Stimulated activated CD4-positive, alpha-beta T cell treated with anti-CD3 and anti-CD28 coated beads, Interleukin-15, amount 100 ng/mL, for 48 hours (primary cell): Measurements from ENCODE around the gene SMARCA4.
"Not testable (repeated sequence)": the region's sequence is repeated elsewhere in the genome, so short reads cannot be mapped to it uniquely, and the experiment has no call there.

Source experiments
- DNase-seq, 2 donors: peaks; one replicate each; pipeline ENCODE4 v3.0.0-alpha.2; 2020; ENCODE audit warnings: low read depth in 2 of 2

The SMARCA4 gene

DNA sequence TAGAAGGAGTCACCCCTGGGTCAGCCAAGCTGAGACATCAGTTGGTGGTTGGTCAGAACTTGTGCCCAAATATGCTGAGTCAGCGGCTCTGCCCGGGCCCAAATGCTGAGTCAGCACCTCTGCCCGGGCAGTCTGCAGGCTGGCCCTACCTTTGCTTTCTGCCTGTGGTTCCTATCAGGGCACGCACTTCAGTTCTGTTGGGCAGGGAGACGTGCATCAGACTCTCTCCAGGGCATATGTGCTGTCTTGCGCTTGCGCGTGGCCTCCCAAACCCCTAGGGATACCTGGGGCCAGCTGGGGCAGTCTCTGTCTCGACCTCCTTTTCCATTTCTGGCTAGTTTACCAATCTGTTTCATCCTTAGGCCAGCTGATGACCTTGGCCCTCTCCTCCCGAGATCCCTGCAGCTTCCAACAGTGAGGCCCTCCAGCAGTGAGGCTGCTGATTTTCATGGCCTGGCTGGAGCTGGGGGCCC, 104.0 kb downstream of the SMARCA4 start:
- no peak for DNase-seq

DNA sequence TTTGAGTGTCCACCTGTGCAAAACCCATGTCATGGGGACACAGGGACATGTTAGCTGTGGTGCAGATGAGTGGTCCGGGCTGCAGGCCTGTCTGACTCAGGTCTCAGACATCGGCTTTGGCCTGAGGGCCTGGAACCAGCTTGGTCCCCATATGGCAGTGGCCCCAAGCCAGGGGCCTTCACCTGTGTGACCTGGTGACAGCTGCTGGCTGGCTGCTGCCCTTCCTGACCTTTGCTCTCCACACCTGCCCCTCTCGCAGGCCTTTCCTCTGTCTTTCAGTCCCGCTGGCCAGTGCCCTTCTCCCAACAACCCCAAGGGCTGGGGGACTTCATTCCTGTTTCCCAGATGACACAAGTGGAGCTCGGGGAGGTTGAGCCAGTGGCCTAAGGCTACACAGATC, 105.5 kb downstream of the SMARCA4 start:
- DNase-seq = no peak

DNA sequence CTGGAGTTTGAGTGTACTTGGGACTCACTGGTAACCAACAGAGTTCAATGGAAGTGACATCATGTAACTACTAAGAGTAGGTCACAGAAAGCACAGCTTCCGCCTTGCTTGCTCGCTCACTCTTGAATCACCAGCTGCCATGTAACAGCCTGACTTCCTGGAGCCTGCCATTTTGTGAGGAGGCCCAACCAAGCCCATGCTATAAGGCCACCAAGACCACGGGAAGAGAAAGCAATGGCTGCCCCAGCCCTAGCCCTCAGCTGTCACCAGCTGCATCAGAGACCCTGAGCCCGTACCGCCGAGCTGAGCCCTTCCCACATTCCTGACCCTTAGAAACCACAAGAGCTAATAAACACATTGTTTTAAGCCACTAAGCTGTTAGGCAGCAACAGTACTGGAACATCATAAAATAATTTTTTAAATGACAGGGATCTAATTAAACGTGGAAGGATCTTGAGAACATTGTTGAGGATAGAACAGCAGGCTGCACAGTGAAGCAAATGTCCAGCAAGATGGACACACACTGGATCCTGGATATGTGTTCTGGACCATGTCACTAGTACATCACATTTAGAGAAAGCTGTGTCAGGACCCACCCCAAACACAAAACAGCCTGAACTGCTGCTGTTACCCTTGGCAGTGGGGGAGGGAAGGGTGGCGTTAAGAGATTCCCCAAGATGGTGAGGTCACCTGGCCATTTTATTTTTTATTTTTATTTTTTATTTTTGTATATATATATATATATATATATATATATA, 106.7 kb downstream of the SMARCA4 start:
- DNase-seq = no peak

DNA sequence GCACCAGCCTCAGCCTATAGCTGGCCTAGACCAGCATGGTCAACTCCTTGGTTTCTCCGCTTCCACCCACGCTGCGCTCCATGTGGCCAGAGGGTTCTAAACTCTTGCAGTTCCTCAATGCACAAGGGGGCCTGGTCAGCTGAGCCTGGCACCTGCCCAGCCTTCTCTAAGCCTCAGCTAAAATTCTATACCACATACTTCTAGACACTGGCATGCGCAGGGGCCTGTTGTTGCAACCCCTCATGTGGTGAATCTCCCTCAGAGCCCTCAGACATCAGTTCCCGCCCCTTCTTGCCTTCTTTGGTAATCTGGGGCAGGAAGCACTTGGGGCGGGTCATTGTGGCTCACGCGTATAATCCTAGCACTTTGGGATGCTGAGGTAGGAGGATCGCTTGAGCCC, 108.7 kb downstream of the SMARCA4 start:
- no peak for DNase-seq

DNA sequence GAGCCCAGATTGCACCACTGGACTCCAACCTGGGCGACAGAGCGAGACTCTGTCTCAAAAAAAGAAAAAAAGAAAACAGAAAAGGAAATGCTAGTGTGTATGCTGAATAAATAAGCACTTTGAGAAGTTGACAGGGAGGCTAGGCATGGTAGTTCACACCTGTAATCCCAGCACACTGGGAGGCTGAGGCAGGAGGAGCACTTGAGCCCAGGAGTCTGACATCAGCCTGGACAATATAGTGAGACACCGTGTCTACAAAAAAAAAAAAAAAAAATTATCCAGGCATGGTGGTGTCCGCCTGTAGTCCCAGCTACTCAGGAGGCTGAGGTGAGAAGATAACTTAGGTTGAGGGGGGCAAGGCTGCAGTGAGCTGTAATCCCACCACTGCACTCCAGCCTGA, 109.3 kb downstream of the SMARCA4 start:
- DNase-seq = no peak

DNA sequence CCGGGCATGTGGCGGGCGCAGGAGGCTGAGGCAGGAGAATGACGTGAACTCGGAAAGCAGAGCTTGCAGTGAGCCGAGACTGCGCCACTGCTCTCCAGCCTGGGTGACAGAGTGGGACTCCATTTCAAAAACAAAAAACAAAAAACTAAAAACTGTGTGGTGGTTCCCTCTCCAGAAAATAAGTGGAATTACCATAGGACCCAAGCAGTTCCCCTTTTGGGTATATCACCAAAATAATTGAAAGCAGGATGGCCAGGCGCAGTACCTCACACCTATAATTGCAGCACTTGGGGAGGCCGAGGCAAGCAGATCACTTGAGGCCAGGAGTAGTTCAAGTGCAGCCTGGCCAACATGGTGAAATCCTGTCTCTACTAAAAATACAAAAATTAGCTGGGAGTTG, 112.7 kb downstream of the SMARCA4 start:
- DNase-seq = no peak

DNA sequence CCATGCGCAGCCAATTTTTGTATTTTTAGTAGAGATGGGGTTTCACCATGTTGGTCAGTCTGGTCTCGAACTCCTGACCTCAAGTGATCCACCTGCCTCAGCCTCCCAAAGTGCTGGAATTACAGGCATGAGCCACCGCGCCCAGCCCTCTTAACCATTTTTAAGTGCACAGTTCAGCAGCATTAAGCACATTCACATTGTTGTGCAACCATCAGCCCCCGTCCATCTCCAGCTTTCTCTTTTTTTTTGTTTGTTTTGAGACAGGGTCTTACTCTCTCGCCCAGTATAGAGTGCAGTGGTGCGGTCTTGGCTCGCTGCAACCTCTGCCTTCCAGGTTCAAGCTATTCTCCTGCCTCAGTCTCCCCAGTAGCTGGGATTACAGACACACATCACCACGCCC, 116.0 kb downstream of the SMARCA4 start:
- DNase-seq = not testable (repeated sequence)

DNA sequence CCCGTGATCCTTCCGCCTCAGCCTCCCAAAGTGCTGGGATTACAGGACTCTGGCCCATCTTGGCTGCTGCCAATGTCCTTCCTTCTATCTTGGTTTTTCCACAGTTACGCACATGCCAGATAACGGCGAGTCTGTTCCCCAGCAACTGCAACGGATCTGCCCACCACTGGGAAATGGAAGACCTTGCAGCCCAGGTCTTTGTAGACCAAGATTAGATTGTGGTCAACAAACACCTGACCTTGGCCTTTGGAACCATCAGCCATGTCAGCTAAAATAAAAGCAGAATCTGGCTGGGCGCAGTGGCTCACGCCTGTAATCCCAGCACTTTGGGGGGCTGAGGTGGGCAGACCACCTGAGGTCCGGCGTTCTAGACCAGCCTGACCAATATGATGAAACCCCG, 118.1 kb downstream of the SMARCA4 start:
- DNase-seq = no peak

DNA sequence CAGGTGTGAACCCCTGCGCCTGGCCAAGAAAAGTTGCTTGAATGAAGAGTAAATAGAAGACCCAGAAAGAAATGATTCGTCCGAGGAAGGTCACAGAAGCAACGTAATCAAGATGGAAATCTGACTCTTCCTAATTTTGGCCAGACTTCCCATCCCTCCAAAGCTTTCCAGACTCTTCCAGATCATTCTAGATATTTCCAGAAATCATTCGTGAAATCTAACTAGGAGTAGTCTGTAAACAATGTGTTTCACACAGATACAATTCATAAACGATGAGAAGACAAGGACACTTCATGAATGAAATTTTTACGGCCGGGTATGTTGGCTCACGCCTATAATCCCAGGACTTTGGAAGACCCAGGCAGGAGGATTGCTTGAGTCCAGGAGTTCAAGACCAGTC, 119.2 kb downstream of the SMARCA4 start:
- DNase-seq = no peak

DNA sequence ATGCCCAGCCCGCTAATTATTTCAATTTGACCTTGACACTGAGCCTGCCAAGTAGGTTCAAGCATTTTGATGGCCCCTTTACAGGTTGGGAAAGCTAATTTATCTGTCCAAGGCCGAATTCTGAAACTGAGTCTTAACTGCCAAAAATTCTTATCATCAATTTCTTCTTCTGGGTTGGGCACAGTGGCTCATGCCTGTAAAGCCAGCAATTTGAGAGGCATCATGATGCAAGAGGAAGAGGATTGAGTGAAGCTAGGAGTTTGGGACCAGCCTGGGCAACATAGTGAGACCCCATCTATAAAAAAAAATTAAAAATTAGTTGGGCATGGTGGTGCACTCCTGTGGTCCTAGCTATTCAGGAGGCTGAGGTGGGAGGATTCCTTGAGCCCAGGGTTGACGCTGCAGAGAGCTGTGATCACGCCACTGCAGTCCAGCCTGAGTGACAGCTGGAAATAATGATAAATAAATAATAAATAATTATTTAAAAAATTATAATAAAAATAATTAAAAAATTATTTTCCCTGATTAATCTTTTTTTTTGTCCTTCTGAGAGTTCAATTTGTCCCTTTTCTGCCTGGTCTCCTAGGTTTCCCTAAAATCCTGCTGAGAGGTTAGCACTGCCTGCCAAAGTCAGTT, 127.2 kb downstream of the SMARCA4 start:
- no peak for DNase-seq

DNA sequence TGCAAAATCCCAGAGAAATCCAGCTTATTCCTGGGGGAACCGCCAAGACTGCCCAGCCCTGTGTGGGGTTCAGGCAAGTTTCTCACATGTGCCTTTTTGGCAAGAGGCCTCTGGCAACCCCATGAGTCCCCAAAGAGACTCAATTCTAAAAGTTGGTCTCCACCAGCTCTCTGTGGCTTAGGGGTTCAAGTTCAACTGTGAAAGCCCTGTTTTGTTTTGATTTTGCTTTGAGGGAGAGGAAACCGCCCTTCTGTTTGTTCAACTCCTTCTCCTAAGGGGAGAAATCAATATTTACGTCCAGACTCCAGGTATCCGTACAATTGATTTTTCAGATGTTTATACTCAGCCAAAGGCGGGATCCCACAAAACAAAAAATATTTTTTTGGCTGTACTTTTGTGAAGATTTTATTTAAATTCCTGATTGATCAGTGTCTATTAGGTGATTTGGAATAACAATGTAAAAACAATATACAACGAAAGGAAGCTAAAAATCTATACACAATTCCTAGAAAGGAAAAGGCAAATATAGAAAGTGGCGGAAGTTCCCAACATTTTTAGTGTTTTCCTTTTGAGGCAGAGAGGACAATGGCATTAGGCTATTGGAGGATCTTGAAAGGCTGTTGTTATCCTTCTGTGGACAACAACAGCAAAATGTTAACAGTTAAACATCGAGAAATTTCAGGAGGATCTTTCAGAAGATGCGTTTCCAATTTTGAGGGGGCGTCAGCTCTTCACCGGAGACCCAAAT, 127.8 kb downstream of the SMARCA4 start:
- no peak for DNase-seq

DNA sequence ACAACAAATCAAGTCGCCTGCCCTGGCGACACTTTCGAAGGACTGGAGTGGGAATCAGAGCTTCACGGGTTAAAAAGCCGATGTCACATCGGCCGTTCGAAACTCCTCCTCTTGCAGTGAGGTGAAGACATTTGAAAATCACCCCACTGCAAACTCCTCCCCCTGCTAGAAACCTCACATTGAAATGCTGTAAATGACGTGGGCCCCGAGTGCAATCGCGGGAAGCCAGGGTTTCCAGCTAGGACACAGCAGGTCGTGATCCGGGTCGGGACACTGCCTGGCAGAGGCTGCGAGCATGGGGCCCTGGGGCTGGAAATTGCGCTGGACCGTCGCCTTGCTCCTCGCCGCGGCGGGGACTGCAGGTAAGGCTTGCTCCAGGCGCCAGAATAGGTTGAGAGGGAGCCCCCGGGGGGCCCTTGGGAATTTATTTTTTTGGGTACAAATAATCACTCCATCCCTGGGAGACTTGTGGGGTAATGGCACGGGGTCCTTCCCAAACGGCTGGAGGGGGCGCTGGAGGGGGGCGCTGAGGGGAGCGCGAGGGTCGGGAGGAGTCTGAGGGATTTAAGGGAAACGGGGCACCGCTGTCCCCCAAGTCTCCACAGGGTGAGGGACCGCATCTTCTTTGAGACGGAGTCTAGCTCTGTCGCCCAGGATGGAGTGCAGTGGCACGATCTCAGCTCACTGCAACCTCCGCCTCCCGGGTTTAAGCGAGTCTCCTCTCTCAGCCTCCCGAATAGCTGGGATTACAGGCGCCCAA, 128.6 kb downstream of the SMARCA4 start, which contains the start of gene LDLR:
LDLR (plus strand) TSS at position 210 of the 760 bp plus-strand sequence; CDS start at position 296, 86 bp downstream.
- DNase-seq = peak; percentile 78 to 80

DNA sequence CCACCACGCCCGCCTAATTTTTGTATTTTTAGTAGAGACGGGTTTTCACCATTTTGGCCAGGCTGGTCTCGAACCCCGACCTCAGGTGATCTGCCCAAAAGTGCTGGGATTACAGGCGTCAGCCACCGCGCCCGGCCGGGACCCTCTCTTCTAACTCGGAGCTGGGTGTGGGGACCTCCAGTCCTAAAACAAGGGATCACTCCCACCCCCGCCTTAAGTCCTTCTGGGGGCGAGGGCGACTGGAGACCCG, 129.1 kb downstream of the SMARCA4 start:
- DNase-seq = peak in 1 of 2 donors; percentile 30

DNA sequence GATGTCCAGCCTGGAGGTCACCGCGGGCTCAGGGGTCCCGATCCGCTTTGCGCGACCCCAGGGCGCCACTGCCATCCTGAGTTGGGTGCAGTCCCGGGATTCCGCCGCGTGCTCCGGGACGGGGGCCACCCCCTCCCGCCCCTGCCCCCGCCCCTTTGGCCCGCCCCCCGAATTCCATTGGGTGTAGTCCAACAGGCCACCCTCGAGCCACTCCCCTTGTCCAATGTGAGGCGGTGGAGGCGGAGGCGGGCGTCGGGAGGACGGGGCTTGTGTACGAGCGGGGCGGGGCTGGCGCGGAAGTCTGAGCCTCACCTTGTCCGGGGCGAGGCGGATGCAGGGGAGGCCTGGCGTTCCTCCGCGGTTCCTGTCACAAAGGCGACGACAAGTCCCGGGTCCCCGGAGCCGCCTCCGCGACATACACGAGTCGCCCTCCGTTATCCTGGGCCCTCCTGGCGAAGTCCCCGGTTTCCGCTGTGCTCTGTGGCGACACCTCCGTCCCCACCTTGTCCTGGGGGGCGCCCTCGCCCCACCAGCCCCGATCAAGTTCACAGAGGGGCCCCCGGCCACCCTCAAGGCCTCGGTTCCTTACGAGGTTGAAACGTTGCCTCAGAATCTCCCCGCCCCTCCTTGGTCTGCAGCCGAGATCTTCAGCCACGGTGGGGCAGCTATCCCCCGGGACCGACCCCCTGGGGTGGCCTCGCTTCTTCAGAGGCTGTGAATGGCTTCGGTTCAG, 129.6 kb downstream of the SMARCA4 start:
- peak; percentile 96 for DNase-seq

DNA sequence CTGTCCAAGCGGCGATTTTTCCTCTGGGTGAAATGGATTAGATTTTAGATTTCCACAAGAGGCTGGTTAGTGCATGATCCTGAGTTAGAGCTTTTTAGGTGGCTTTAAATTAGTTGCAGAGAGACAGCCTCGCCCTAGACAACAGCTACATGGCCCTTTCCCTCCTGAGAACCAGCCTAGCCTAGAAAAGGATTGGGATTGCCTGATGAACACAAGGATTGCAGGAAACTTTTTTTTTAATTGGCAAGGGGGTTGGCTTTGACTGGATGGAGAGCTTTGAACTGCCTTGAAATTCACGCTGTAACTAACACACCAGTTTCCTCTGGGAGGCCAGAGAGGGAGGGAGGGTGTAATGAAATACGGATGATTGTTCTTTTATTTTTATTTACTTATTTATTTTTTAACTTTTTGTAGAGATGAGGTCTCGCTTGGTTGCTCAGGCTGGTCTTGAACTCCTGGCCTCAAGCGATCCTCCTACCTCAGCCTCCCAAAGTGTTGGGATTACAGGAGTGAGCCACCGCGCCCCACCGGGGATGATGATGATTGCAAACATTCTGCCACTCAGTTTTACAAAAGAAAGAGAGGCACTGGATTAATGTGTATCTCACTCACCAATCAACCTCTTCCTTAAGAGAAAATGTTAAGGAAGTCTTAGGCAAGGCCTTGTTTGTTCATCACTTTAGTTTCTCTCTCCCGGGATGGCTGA, 130.3 kb downstream of the SMARCA4 start:
- DNase-seq = no peak

DNA sequence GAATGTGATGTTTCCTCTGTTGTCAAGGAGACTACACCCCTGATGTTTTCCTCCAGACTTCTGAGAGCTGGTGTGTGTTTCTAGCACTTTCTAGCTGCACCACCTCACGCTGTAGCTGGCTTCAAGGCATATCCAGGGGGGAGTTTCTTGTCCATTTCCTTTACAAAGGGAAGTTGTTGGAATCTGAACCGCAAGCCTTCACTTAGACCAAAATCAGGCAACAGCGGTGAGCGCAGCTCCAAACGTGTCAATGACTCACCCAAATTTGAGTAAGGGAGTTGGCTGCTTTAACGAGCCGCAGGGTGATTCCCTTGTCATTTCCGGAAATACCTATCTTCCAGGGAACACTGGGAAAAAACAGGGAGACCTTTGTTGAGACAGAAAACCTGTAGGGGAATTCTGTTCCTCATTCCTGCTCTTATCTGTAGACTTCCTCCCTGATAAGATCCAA, 130.9 kb downstream of the SMARCA4 start:
- DNase-seq = no peak

DNA sequence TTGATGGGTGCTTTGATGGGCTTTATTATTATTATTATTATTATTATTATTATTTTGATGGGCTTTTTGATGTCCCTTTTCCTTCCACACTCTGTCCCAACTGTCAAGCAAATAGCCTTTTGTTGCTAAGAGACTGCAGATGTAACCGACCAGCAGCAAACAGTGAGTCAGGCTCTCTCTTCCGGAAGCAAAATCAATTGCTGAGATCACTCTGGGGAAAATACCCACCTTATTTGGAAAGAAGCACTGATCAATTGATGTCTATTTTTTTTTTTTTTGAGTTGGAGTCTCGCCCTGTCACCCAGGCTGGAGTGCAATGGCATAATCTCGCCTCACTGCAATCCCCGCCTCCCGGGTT, 131.3 kb downstream of the SMARCA4 start:
- DNase-seq = no peak

DNA sequence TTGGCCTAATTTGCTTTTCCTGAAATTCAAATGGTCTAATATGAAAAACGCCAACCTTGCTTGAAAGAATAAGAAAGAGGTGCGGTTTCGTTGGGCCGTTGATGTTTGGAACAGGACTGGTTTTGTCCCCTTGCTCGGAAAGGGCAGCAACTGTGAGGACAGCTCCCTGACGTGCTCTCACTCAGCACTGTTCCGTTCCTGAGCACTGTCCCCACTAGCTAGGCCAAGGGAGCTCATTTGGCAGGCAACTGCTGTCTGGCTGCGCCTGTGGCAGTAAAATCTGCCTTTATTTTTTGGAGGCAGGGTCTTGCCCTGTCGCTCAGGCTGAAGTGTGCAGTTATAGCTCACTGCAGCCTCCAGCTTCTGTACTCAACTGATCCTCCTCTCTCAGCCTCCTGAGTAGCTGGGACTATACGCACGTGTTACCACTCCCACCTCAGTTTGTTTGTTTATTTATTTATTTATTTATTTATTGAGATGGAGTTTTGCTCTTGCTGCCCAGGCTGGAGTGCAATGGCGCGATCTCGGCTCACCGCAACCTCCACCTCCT, 132.9 kb downstream of the SMARCA4 start:
- DNase-seq = no peak

DNA sequence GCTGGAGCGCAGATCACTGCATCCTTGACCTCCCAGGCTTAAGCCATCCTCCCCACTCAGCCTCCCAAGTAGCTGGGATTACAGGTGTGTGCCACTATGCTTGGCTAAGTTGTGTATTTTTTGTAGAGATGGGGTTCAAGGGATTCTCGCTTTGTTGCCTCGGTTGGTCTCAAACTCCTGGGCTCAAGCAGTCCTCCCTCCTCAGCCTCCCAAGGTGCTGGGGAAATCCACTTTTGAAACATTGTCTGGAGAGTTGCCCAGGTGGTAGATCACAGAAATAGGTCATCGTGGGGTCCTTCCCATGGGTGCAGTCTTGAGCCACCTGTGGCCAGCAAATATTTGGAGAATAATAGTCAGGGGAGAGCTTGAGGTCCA, 133.7 kb downstream of the SMARCA4 start:
- DNase-seq = no peak

DNA sequence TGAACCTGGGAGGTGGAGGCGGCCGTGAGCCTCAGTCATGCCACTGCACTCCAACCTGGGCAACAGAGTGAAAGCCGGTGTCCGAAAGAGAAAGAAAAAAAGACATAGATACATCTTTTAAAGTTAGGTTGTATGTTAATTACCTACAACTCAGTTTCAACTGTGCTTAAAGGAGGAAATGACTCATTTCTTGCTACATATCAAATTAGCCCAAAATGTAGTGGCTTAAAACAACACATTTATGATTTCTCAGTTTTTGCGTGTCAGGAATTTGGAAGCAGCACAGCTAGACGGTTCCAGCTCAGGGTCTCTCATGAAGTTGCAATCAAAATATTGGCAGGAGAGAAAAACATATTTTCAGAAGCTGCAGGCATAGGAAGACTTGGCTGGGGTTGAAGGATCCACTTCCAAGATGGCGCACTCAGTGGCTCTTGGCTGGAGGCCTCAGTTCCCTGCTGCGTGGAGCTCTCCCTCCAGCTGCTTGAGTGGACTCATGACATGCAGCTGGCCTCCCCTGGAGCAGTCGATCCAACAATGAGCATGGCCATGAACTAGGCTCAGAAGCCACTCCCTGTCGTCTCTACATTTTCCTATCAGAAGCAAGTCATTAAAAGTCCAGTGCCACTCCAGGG, 135.5 kb downstream of the SMARCA4 start:
- DNase-seq = no peak
